Muscle layer of colon (tissue), 2 donors: ENCODE measurements around the gene HTD2.
A peak's percentile ranks its signal among the peaks of the same experiment; 100 is the strongest.

Experiments
- H3K27ac ChIP-seq: one replicate; pipeline ENCODE4 v1.7.0; 2013; ENCODE audit warnings: low read depth, mild to moderate bottlenecking, low read length, moderate library complexity
- H3K27me3 ChIP-seq, 2 donors: one replicate each; pipeline ENCODE4 v1.7.0; 2013; ENCODE audit warnings: low read length in 2 of 2, mild to moderate bottlenecking in 2 of 2; ENCODE audit not compliant: insufficient read depth in 2 of 2, control insufficient read depth in 1 of 2
- H3K36me3 ChIP-seq: one replicate; pipeline ENCODE4 v1.7.0; 2013; ENCODE audit warnings: mild to moderate bottlenecking, low read length; ENCODE audit not compliant: insufficient read depth
- H3K4me1 ChIP-seq: one replicate; pipeline ENCODE4 v1.7.0; 2013; ENCODE audit warnings: mild to moderate bottlenecking, low read length; ENCODE audit not compliant: insufficient read depth
- H3K4me3 ChIP-seq, 2 donors: one replicate each; pipeline ENCODE4 v1.7.0; 2013; ENCODE audit warnings: low read length in 2 of 2, low read depth in 1 of 2, mild to moderate bottlenecking in 1 of 2, moderate library complexity in 1 of 2
- H3K9ac ChIP-seq: one replicate; pipeline ENCODE4 v1.7.0; 2013; ENCODE audit warnings: low read length
- H3K9me3 ChIP-seq: one replicate; pipeline ENCODE4 v1.7.0; 2013; ENCODE audit warnings: mild to moderate bottlenecking, low read length
- donor health status: abdominal sarcoma.
- donor health status: Adenocarcinoma of cecum.

Gene HTD2

GRCh38 chr3:58324391-58325390 lies 18.4 kb downstream of the HTD2 start:
- Histone ChIP-seq H3K9ac (no peak overlapping the region), H3K4me3 (no peak overlapping the region), H3K4me1 (peaks cover 11% of the 10 kb centered on the region), H3K27ac (no peak overlapping the region), H3K9me3 (no peaks in the 10 kb centered on the region), H3K36me3 (no peaks in the 10 kb centered on the region), H3K27me3 (no peaks in the 10 kb centered on the region)

- H3K27ac ChIP-seq, result no peak overlapping the region
These were observed 19.2 kb downstream of the HTD2 start for GRCh38 chr3:58325525-58325992.

DNA sequence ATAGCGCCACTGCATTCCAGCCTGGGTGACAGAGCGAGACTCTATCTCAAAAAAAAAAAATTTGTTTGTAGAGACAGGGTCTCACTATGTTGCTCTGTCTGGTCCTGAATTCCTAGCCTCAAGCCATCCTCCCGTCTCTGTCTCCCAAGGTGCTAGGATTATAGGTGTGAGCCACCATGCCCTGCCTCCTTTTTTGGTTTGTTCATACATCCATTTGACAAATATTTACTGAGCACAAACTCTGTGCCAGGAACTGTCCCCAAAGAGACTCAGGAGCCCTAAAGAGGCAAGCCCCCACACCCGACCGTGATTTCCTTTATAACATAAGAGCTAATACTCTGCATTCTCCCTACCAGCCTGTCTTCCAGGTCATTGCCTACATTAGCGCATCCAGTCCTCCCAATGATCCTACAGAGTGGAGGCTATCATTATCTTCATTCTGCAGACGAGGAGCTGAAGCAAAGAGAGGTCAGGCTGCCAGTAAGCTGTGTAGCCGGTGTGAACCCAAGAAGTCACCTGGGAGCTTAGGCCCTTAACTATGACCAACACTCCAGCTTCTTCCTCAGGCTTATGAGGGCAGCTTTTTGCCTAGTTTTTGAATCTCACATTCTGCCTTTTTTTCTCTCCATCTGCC lies 20.1 kb downstream of the HTD2 start:
- Histone ChIP-seq H3K4me3 (no peak overlapping the region), H3K36me3 (no peaks in the 10 kb centered on the region), H3K27me3 (no peaks in the 10 kb centered on the region), H3K9ac (no peak overlapping the region), H3K9me3 (no peaks in the 10 kb centered on the region), H3K4me1 (peaks cover 8% of the 10 kb centered on the region), H3K27ac (no peak overlapping the region)

More at GRCh38 chr3:58325525-58325992, 19.2 kb downstream of the HTD2 start:
- Histone ChIP-seq H3K4me3 (no peak overlapping the region), H3K36me3 (no peaks in the 10 kb centered on the region), H3K4me1 (peaks cover 11% of the 10 kb centered on the region), H3K9me3 (no peaks in the 10 kb centered on the region), H3K9ac (no peak overlapping the region), H3K27me3 (no peaks in the 10 kb centered on the region)

- peaks cover 19% of the 10 kb centered on the region for H3K4me1 ChIP-seq
- no peaks in the 10 kb centered on the region for H3K9me3 ChIP-seq
- no peaks in the 10 kb centered on the region for H3K27me3 ChIP-seq
- no peak overlapping the region for H3K27ac ChIP-seq
- no peaks in the 10 kb centered on the region for H3K36me3 ChIP-seq
- H3K4me3 ChIP-seq, result no peak overlapping the region
- H3K9ac ChIP-seq, result no peak overlapping the region
These were observed 23.0 kb downstream of the HTD2 start for GRCh38 chr3:58329150-58329921.

DNA sequence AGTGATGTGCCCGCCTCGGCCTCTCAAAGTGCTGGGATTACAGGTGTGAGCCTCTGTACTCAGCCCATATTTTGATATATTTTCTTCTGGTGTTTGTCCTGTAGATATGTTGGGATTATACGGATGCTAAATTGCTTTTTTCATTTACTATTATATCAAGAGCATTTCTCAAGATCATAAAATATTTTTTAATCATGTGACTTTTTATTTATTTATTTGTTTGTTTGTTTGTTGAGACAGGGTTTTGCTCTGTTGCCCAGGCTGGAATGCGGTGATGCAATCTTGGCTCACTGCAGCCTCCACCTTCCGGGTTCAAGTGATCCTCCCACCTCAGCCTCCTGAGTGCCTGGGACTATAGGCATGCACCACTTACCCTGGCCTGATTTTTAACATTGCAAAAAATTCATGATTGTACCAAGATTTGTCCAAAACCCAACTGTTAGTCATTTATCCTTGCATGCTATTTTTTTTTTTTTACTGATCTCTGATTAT lies 23.6 kb downstream of the HTD2 start:
- Histone ChIP-seq H3K27me3 (no peaks in the 10 kb centered on the region), H3K4me3 (no peak overlapping the region), H3K36me3 (no peaks in the 10 kb centered on the region), H3K4me1 (peaks cover 23% of the 10 kb centered on the region), H3K27ac (no peak overlapping the region), H3K9ac (no peak overlapping the region), H3K9me3 (no peaks in the 10 kb centered on the region)

- Histone ChIP-seq H3K27ac (no peak overlapping the region), H3K4me3 (peak overlapping the region in 1 of 2 donors; percentile 71), H3K9ac (no peak overlapping the region), H3K27me3 (no peaks in the 10 kb centered on the region), H3K4me1 (peaks cover 30% of the 10 kb centered on the region), H3K36me3 (no peaks in the 10 kb centered on the region), H3K9me3 (no peaks in the 10 kb centered on the region)
These were observed 25.4 kb downstream of the HTD2 start for GRCh38 chr3:58331593-58332152.

DNA sequence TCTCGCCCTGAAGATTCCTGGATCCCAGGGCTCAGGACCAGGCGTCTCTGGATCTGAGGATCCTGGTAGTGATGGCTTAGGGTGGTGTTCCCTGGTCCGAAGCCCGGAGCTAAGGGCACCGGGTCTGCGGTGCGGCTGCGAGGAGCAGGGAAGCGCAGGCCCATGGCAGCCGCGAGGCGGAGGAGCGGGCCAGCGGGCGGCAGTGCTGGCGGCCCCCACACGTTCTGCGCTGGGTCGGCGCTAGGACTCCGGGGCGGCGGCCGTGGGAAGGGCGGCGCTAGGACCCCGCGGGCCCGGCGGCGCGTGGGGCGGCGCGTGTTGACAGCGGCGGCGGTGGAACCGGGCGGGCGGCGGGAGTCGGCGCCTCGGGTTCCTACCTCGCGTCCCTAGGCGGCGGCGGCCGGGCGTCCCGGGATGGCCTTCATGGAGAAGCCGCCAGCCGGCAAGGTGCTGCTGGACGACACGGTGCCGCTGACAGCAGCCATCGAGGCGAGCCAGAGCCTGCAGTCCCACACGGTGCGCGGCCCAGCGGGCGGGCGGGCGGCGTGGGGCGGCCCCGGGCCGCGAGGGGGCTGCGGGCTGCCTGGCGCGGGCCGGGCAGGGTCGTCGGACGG lies 26.4 kb downstream of the HTD2 start, which contains the start of gene PXK:
Gene PXK (plus strand): TSS at position 318 of the 614 bp plus-strand sequence. CDS start 97 bp downstream, at position 415.
- H3K9me3 ChIP-seq, result no peaks in the 10 kb centered on the region
- peak within 1 kb of the TSS; percentile 76 for H3K27ac ChIP-seq
- H3K4me3 ChIP-seq, result peak within 1 kb of the TSS; percentile 65 to 71
- H3K9ac ChIP-seq, result peak within 1 kb of the TSS; percentile 67
- peaks cover 31% of the 10 kb centered on the region for H3K4me1 ChIP-seq
- H3K36me3 ChIP-seq, result no peaks in the 10 kb centered on the region
- H3K27me3 ChIP-seq, result no peaks in the 10 kb centered on the region

DNA sequence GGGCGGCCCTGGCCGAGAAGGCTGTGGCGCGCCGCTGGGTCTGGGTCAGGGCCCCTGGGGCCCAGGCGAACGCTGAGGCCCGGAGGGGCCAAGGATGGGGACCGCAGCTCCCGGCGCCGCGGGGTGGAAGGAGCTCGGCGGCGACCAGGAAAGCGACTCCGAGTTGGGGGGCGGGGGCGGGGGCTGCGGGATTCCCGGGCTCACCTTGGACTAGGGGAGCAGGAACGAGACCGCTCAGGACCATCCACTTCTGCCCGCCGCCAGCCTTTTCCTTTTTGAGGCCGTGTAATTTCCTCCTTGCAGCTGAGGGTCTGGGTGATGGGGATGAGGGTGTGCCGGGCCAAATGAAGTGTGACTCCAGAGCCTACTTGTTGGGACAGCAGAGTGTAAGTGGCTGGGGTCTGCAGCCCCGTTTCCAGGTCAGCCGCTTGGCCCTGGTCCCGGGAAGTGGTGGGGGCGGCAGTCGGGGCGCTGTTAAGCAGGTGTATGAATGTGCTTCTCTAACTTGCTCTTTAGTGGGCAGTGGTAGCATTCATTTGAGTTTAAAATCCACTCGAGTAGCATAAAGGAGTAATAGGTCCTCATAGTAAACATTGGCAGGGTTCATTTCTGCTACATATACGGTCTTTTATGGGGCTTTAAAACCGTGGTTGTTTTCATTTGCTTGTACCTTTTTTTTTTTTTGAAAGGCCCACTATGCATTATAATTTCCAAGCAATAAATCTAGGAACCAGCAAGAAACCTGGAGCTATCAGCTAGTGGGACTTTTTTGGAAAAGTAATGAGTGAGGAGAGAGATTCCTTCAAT lies 27.1 kb downstream of the HTD2 start:
- Histone ChIP-seq H3K27me3 (no peaks in the 10 kb centered on the region), H3K9me3 (no peaks in the 10 kb centered on the region), H3K27ac (peak overlapping the region; percentile 74), H3K36me3 (no peaks in the 10 kb centered on the region), H3K9ac (peak overlapping the region; percentile 67), H3K4me1 (peaks cover 31% of the 10 kb centered on the region), H3K4me3 (peak overlapping the region; percentile 65 to 66)

- Histone ChIP-seq H3K27me3 (no peaks in the 10 kb centered on the region), H3K4me1 (peaks cover 31% of the 10 kb centered on the region), H3K4me3 (peak overlapping the region; percentile 65 to 66), H3K36me3 (no peaks in the 10 kb centered on the region), H3K9me3 (no peaks in the 10 kb centered on the region), H3K27ac (peak overlapping the region; percentile 74), H3K9ac (peak overlapping the region; percentile 67)
These were observed 27.6 kb downstream of the HTD2 start for GRCh38 chr3:58334013-58334321.

DNA sequence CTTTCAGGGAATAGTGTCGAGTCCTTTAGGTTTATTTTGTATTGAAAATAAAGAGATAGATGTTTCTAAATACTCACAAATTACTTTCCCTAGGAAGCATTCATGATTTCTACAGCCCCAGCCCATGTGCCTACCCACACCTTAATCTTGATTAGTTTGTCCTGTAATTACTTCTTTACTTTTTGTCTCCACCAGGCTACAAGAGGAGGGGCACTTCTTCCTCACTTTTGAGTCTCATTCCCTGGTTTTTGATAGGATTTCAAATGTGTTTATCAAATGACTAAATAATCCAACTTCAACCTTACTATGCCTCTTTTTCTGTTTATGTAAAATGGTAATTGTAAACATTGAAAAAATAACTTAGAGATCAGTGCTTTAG lies 28.2 kb downstream of the HTD2 start:
- peak overlapping the region in 1 of 2 donors; percentile 66 for H3K4me3 ChIP-seq
- H3K27ac ChIP-seq, result peak overlapping the region; percentile 36
- no peaks in the 10 kb centered on the region for H3K27me3 ChIP-seq
- peak overlapping the region; percentile 5 for H3K9ac ChIP-seq
- no peaks in the 10 kb centered on the region for H3K36me3 ChIP-seq
- H3K9me3 ChIP-seq, result no peaks in the 10 kb centered on the region
- H3K4me1 ChIP-seq, result peaks cover 31% of the 10 kb centered on the region
